ENCODE measurements around the gene B4GALNT1.

DNA sequence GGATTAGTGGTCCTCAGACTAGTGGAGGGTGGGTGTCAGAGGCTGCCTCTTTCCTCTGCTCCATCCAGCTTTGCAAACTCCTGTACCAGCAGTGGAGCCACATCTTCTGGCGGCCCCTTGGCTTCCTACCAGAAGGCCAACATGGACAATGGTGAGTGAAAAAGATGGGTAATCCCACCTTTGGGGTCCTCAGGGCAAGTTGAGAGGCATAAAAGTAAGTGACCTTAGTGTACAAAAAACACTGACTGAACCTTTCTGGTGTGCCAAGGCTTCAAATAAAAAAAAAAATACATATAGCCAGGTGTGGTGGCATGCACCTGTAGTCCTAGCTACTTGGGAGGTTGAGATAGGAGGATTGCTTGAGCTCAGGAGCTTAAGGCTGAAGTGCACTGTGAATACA lies 51.2 kb downstream of the B4GALNT1 start:
- TF ChIP-seq, protein P1, sequence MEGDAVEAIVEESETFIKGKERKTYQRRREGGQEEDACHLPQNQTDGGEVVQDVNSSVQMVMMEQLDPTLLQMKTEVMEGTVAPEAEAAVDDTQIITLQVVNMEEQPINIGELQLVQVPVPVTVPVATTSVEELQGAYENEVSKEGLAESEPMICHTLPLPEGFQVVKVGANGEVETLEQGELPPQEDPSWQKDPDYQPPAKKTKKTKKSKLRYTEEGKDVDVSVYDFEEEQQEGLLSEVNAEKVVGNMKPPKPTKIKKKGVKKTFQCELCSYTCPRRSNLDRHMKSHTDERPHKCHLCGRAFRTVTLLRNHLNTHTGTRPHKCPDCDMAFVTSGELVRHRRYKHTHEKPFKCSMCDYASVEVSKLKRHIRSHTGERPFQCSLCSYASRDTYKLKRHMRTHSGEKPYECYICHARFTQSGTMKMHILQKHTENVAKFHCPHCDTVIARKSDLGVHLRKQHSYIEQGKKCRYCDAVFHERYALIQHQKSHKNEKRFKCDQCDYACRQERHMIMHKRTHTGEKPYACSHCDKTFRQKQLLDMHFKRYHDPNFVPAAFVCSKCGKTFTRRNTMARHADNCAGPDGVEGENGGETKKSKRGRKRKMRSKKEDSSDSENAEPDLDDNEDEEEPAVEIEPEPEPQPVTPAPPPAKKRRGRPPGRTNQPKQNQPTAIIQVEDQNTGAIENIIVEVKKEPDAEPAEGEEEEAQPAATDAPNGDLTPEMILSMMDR (IDR thresholded peaks at IDR 0.05; ENCODE audit: low read depth, low read length, missing input control) = no peak
- no peak for TF ChIP-seq TAF1 (conservative IDR thresholded peaks at IDR 0.05)

All from liver (tissue), 3 donors.